ENCODE results near the gene GRB7. TPM values are rescaled to one million over a fixed set of nuclear protein-coding genes. Genes with fewer than 3 reads are reported as not detected.

GRB7 gene
- total RNA-seq, 4 donors from 2014 or later: 0.51 to 14.3 (median 5.6) TPM

DNA sequence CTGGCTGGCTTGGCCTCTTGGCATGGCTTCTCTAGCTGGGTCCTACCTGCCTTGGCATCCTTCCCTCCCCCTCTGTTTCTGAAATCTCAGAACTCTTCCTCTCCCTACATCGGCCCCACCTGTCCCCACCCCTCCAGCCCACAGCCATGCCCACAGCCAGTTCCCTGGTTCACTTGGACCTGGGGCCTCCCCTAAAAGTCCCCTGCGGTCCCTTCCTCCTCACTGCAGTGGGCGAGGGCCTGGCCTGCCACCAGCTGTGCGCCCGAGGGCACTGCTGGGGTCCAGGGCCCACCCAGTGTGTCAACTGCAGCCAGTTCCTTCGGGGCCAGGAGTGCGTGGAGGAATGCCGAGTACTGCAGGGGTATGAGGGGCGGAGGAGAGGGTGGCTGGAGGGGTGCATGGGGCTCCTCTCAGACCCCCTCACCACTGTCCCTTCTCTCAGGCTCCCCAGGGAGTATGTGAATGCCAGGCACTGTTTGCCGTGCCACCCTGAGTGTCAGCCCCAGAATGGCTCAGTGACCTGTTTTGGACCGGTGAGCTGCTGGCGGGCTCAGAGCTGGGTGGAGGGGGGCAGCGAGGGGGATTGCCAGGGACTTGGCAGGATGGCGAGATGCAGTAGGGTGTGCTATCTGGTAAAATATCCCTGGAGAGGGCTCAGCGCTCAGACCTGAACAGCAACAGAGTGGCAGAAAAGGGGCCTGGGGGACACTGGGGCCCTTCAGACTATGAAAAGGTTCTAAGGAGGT lies 21.5 kb upstream of the GRB7 start:
- H3K36me3 ChIP-seq: no peaks in the 10 kb centered on the region
- H3K27ac ChIP-seq: no peak overlapping the region

GRCh38 chr17:39716879-39717536 lies 20.7 kb upstream of the GRB7 start:
- intact Hi-C loops (cut with DNase I; ENCODE audit: low total_unique reads): no loop called here
- Histone ChIP-seq H3K36me3 (no peaks in the 10 kb centered on the region), H3K27ac (no peak overlapping the region), H3K4me1 (no peaks in the 10 kb centered on the region), H3K27me3 (no peaks in the 10 kb centered on the region), H3K4me3 (no peak overlapping the region), H3K9me3 (no peaks in the 10 kb centered on the region)
- DNase-seq: no peak
- TF ChIP-seq, protein P1, sequence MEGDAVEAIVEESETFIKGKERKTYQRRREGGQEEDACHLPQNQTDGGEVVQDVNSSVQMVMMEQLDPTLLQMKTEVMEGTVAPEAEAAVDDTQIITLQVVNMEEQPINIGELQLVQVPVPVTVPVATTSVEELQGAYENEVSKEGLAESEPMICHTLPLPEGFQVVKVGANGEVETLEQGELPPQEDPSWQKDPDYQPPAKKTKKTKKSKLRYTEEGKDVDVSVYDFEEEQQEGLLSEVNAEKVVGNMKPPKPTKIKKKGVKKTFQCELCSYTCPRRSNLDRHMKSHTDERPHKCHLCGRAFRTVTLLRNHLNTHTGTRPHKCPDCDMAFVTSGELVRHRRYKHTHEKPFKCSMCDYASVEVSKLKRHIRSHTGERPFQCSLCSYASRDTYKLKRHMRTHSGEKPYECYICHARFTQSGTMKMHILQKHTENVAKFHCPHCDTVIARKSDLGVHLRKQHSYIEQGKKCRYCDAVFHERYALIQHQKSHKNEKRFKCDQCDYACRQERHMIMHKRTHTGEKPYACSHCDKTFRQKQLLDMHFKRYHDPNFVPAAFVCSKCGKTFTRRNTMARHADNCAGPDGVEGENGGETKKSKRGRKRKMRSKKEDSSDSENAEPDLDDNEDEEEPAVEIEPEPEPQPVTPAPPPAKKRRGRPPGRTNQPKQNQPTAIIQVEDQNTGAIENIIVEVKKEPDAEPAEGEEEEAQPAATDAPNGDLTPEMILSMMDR (IDR thresholded peaks at IDR 0.05): no peak
- no peak for TF ChIP-seq POLR2A (IDR thresholded peaks at IDR 0.05)

More for the DNA sequence above, 21.5 kb upstream of the GRB7 start:
- no peaks in the 10 kb centered on the region for H3K4me1 ChIP-seq
- TF ChIP-seq, protein P1 (IDR thresholded peaks at IDR 0.05): no peak
- TF ChIP-seq POLR2A (IDR thresholded peaks at IDR 0.05): no peak
- intact Hi-C loops (cut with DNase I; ENCODE audit: low total_unique reads): no loop called here
- H3K4me3 ChIP-seq: no peak overlapping the region
- no peak for DNase-seq
- no peaks in the 10 kb centered on the region for H3K27me3 ChIP-seq
- H3K9me3 ChIP-seq: no peaks in the 10 kb centered on the region

GRCh38 chr17:39717660-39718059 lies 20.1 kb upstream of the GRB7 start:
- H3K9me3 ChIP-seq: no peaks in the 10 kb centered on the region
- intact Hi-C loops (cut with DNase I; ENCODE audit: low total_unique reads): no loop called here
- no peak overlapping the region for H3K27ac ChIP-seq
- TF ChIP-seq, protein P1 (IDR thresholded peaks at IDR 0.05): no peak
- TF ChIP-seq POLR2A (IDR thresholded peaks at IDR 0.05): no peak
- no peak overlapping the region for H3K4me3 ChIP-seq
- H3K4me1 ChIP-seq: no peaks in the 10 kb centered on the region
- DNase-seq: no peak
- H3K27me3 ChIP-seq: no peaks in the 10 kb centered on the region
- no peaks in the 10 kb centered on the region for H3K36me3 ChIP-seq

DNA sequence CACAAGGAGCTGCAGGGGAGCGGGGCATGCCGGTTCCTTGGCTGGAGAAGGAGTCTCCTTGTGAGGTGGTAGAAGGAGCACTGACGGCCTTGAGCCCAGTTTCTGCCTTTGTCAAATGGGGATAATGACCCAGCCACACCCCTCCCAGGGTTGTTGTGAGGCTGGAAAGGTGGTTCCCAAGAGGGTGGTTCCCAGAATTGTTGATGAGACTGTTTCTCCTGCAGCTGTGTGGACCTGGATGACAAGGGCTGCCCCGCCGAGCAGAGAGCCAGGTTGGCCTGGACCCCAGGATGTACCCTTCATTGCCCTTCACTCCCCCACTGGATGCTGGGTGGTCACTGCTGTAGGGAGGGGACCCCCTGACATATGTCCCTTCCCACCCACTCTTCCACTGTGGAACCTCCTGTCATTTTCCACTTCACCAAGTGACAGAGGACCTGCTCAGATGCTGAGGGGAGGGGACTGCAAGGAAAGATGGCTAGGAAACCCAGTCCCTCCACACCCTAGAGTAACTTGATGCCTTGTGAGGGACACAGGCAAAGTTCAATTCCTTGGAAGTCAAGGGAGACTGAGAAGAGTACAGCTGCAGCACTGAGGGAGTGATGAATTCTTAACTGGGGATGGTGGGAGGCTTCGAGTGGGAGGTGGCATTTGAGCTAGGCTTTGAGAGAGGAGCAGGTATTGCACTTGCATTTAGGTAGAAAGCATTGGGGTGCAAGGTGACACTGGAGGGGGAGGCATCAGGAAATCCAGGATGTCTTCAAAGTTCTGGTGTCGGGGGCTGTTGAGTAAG lies 18.0 kb upstream of the GRB7 start:
- Histone ChIP-seq H3K4me3 (no peak overlapping the region), H3K4me1 (no peaks in the 10 kb centered on the region), H3K36me3 (no peaks in the 10 kb centered on the region), H3K27me3 (no peaks in the 10 kb centered on the region), H3K9me3 (no peaks in the 10 kb centered on the region), H3K27ac (no peak overlapping the region)
- DNase-seq: no peak
- intact Hi-C loops (cut with DNase I; ENCODE audit: low total_unique reads): no loop called here
- no peak for TF ChIP-seq POLR2A (IDR thresholded peaks at IDR 0.05)
- TF ChIP-seq, protein P1 (IDR thresholded peaks at IDR 0.05): no peak

Measured in uterus (tissue), 4 donors.